IMR-90 (cell line): ENCODE results near the gene CFAP92.

ENCODE experiments used
- BHLHE40 ChIP-seq: fragments of 150-350 bp; IDR thresholded peaks from 2 replicates; pipeline ENCODE4 v1.6.1; 2016; ENCODE audit warnings: mild to moderate bottlenecking, low read depth, low read length
- CEBPB ChIP-seq: IDR thresholded peaks from 2 replicates; pipeline ENCODE4 v1.6.1; 2012; ENCODE audit warnings: low read depth, low read length, improper control_type of control experiment
- CTCF ChIP-seq: conservative IDR thresholded peaks from 2 replicates; pipeline ENCODE4 v1.5.1; 2012; ENCODE audit warnings: mild to moderate bottlenecking, low read depth, low read length, improper control_type of control experiment
- FOS ChIP-seq: fragments of 150-350 bp; IDR thresholded peaks from 2 replicates; pipeline ENCODE4 v1.6.1; 2016; ENCODE audit warnings: low read depth, low read length
- MAFK ChIP-seq: IDR thresholded peaks from 2 replicates; pipeline ENCODE4 v1.6.1; 2012; ENCODE audit warnings: low read depth, low read length, improper control_type of control experiment
- MAZ ChIP-seq: IDR thresholded peaks from 2 replicates; pipeline ENCODE4 v1.6.1; 2012; ENCODE audit warnings: low read depth, mild to moderate bottlenecking, low read length, improper control_type of control experiment, moderate library complexity, borderline replicate concordance
- MXI1 ChIP-seq: IDR thresholded peaks from 2 replicates; pipeline ENCODE4 v1.6.1; 2012; ENCODE audit warnings: low read depth, mild to moderate bottlenecking, low read length, moderate library complexity, borderline replicate concordance
- NFE2L2 ChIP-seq: fragments of 150-350 bp; IDR thresholded peaks from 2 replicates; pipeline ENCODE4 v1.6.1; 2016; ENCODE audit warnings: low read depth, mild to moderate bottlenecking, low read length
- POLR2A ChIP-seq: IDR thresholded peaks from 2 replicates; pipeline ENCODE4 v1.6.1; 2012; ENCODE audit warnings: mild to moderate bottlenecking, low read depth, low read length
- RAD21 ChIP-seq: IDR thresholded peaks from 2 replicates; pipeline ENCODE4 v1.6.1; 2012; ENCODE audit warnings: low read length, improper control_type of control experiment
- USF2 ChIP-seq: fragments of 150-350 bp; IDR thresholded peaks from 2 replicates; pipeline ENCODE4 v1.6.1; 2017; ENCODE audit warnings: mild to moderate bottlenecking, antibody characterized with exemption, low read length, low read depth
- TF ChIP-seq, protein P1 (sequence below): fragments of 150-350 bp; IDR thresholded peaks from 2 replicates; pipeline ENCODE4 v1.6.1; 2016; ENCODE audit warnings: low read depth, mild to moderate bottlenecking, low read length, moderate library complexity, borderline replicate concordance

DNA sequence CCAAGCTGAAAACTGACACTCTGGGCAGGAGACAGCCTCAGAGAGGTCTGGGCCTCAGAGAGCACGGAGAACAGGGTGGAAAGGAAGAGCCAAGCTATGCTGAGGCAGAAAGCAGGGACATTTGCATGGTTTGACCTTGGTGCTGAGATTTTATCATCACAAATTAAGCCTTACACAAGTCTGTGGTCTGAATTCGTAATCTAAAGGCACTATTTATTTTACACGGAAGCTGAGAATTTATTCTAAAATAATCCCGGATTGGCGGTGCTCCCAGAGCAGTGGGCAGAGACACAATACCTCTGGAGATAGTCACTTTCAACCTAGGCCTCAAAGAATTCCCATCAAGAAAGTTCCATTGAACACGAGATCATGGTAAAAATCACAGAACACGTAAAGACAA, 47.5 kb downstream of the CFAP92 start:
- TF ChIP-seq POLR2A: no peak
- no peak for TF ChIP-seq CTCF
- TF ChIP-seq BHLHE40: no peak
- TF ChIP-seq MXI1: no peak
- TF ChIP-seq MAFK: no peak
- TF ChIP-seq, protein P1, sequence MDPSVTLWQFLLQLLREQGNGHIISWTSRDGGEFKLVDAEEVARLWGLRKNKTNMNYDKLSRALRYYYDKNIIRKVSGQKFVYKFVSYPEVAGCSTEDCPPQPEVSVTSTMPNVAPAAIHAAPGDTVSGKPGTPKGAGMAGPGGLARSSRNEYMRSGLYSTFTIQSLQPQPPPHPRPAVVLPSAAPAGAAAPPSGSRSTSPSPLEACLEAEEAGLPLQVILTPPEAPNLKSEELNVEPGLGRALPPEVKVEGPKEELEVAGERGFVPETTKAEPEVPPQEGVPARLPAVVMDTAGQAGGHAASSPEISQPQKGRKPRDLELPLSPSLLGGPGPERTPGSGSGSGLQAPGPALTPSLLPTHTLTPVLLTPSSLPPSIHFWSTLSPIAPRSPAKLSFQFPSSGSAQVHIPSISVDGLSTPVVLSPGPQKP: no peak
- TF ChIP-seq USF2: no peak
- peak; percentile 53; the same call in 1 of the 2 replicates for TF ChIP-seq CEBPB
- no peak for TF ChIP-seq RAD21
- no peak for TF ChIP-seq FOS
- TF ChIP-seq MAZ: no peak
- no peak for TF ChIP-seq NFE2L2
